HepG2 (cell line): Measurements from ENCODE around the gene CREB1. TPM values are rescaled to one million over a fixed set of nuclear protein-coding genes. Genes with fewer than 3 reads are reported as not detected.
A peak's percentile ranks its signal among the peaks of the same experiment; 100 is the strongest.

Experiments used
- ARNT ChIP-seq: fragments of 450-650 bp; IDR thresholded peaks from 2 replicates; pipeline ENCODE4 v1.6.1; 2017
- DMAP1 ChIP-seq: IDR thresholded peaks from 2 replicates; pipeline ENCODE4 v1.6.1; 2016
- DMTF1 ChIP-seq: sonication (generic); formaldehyde crosslinking; IDR thresholded peaks from 2 replicates; pipeline ENCODE4 v1.4.0; 2020; ENCODE audit warnings: mild to moderate bottlenecking, missing genetic modification reagents
- FOXO1 ChIP-seq: sonication (generic); formaldehyde crosslinking; IDR thresholded peaks from 2 replicates; pipeline ENCODE4 v1.4.0; 2020; ENCODE audit warnings: missing genetic modification reagents
- FUBP1 ChIP-seq: sonication (generic); formaldehyde crosslinking; IDR thresholded peaks from 2 replicates; pipeline ENCODE4 v1.5.1; 2020; ENCODE audit warnings: missing genetic modification reagents, mild to moderate bottlenecking, borderline replicate concordance
- KAT7 ChIP-seq: IDR thresholded peaks from 2 replicates; pipeline ENCODE4 v1.6.1; 2018; ENCODE audit warnings: borderline replicate concordance, missing compliant biosample characterization
- MXD1 ChIP-seq: sonication (generic); formaldehyde crosslinking; IDR thresholded peaks from 2 replicates; pipeline ENCODE4 v1.4.0; 2020; ENCODE audit warnings: mild to moderate bottlenecking, missing genetic modification reagents
- RFXANK ChIP-seq: IDR thresholded peaks from 2 replicates; pipeline ENCODE4 v1.6.1; 2016
- RNF219 ChIP-seq: sonication (generic); formaldehyde crosslinking; IDR thresholded peaks from 2 replicates; pipeline ENCODE4 v1.5.0; 2020; ENCODE audit warnings: mild to moderate bottlenecking, missing genetic modification reagents
- SIX1 ChIP-seq: sonication (generic); formaldehyde crosslinking; IDR thresholded peaks from 2 replicates; pipeline ENCODE4 v1.4.0; 2020; ENCODE audit warnings: missing genetic modification reagents, borderline replicate concordance
- SMARCE1 ChIP-seq: fragments of 450-650 bp; IDR thresholded peaks from 2 replicates; pipeline ENCODE4 v1.6.1; 2017; ENCODE audit warnings: borderline replicate concordance
- WIZ ChIP-seq: sonication (generic); formaldehyde crosslinking; IDR thresholded peaks from 2 replicates; pipeline ENCODE4 v1.5.1; 2020; ENCODE audit warnings: mild to moderate bottlenecking, missing genetic modification reagents
- ZBTB43 ChIP-seq: sonication (generic); formaldehyde crosslinking; conservative IDR thresholded peaks from 2 replicates; pipeline ENCODE4 v1.4.0; 2020; ENCODE audit warnings: missing genetic modification reagents
- ZNF510 ChIP-seq: sonication (generic); formaldehyde crosslinking; IDR thresholded peaks from 2 replicates; pipeline ENCODE4 v1.4.0; 2020; ENCODE audit warnings: low read depth, mild to moderate bottlenecking, missing genetic modification reagents
- ZNF558 ChIP-seq: sonication (generic); formaldehyde crosslinking; IDR thresholded peaks from 2 replicates; pipeline ENCODE4 v1.9.0; 2022; ENCODE audit warnings: mild to moderate bottlenecking, missing genetic modification reagents, borderline replicate concordance
- ZNF720 ChIP-seq: sonication (generic); formaldehyde crosslinking; IDR thresholded peaks from 2 replicates; pipeline ENCODE4 v1.4.0; 2020; ENCODE audit warnings: missing genetic modification reagents
- ZNF790 ChIP-seq: sonication (generic); formaldehyde crosslinking; IDR thresholded peaks from 2 replicates; pipeline ENCODE4 v1.8.0; 2022; ENCODE audit warnings: missing genetic modification reagents, mild to moderate bottlenecking, borderline replicate concordance
- ZNF850 ChIP-seq: sonication (generic); formaldehyde crosslinking; conservative IDR thresholded peaks from 2 replicates; pipeline ENCODE4 v1.9.0; 2021; ENCODE audit warnings: mild to moderate bottlenecking, missing genetic modification reagents
- ZSCAN5A ChIP-seq: sonication (generic); formaldehyde crosslinking; IDR thresholded peaks from 2 replicates; pipeline ENCODE4 v1.8.0; 2022; ENCODE audit warnings: mild to moderate bottlenecking, missing genetic modification reagents, borderline replicate concordance
- polyA plus RNA-seq, 8 experiments: library from polyadenylated mRNA; depleted of rRNA in 3 of 8; stranded (reverse) in 7 of 8; unstranded in 1 of 8; fragments of >200 nt; fragmentation: Illumina TruSeq in 4 of 8; extraction: Trizol in 4 of 8; gene quantifications; 2 replicates each; pipeline versions ENCODE4 v1.2.1 to v1.2.3, GENCODE V29; 2011 to 2016; ENCODE audit warnings: low read depth in 4 of 8, missing spikeins in 1 of 8, mixed read lengths in 1 of 8; ENCODE audit not compliant: insufficient read depth in 1 of 8
- total RNA-seq, 5 experiments: library from RNA; depleted of rRNA; stranded (reverse); fragments of >200 nt; fragmentation: Illumina TruSeq; extraction: Trizol; gene quantifications; 2 replicates each; pipeline ENCODE4 v1.2.3, GENCODE V29; 2016; ENCODE audit warnings: low read depth in 1 of 5

The CREB1 gene
- total and polyA plus RNA-seq, 2 of the 13 experiments (the other 11 are each of a cell fraction or from before 2014, with no cell fraction given) = 51.8 to 51.9 TPM

GRCh38 chr2:207529330-207530159, at the start of gene CREB1 (continued):
- TF ChIP-seq ZNF720 (0 out of 2 replicates have a peak, but pooled peaks have one; percentile 16), RFXANK (CRISPR knock-in tag) (peak; percentile 25; the same call in 1 of the 2 replicates), KAT7 (CRISPR knock-in tag) (peak; percentile 77), DMAP1 (CRISPR knock-in tag) (peak; percentile 20; the same call in 1 of the 2 replicates), SMARCE1 (no peak), DMTF1 (CRISPR knock-in tag) (no peak), ZNF558 (CRISPR knock-in tag) (peak; percentile 82), WIZ (CRISPR knock-in tag) (no peak), ZNF790 (CRISPR knock-in tag) (peak; percentile 29; the same call in 1 of the 2 replicates), MXD1 (CRISPR knock-in tag) (no peak; the same call in 1 of the 2 replicates), ZSCAN5A (CRISPR knock-in tag) (peak; percentile 55; the same call in 1 of the 2 replicates), ZNF850 (CRISPR knock-in tag) (peak; percentile 66; the same call in 1 of the 2 replicates), ARNT (no peak), RNF219 (CRISPR knock-in tag) (no peak), ZBTB43 (0 out of 2 replicates have a peak, but pooled peaks have one; percentile 13), FOXO1 (peak; percentile 76), ZNF510 (CRISPR knock-in tag) (peak; percentile 75; the same call in 1 of the 2 replicates), SIX1 (CRISPR knock-in tag) (no peak; the same call in 1 of the 2 replicates), FUBP1 (no peak)
